Urinary bladder (tissue), 4 donors: Measurements from ENCODE around the gene OR2J1. TPM values are rescaled to one million over a fixed set of nuclear protein-coding genes. Genes with fewer than 3 reads are reported as not detected.
"Not testable (repeated sequence)": the region's sequence is repeated elsewhere in the genome, so short reads cannot be mapped to it uniquely, and the experiment has no call there.

ENCODE experiments used
- DNase-seq: peaks from one replicate; pipeline ENCODE4 v3.0.0-alpha.2; 2015; ENCODE audit errors: extremely low spot score
- H3K27ac ChIP-seq: one replicate; pipeline ENCODE4 v1.5.1; 2013; ENCODE audit warnings: low read depth, mild to moderate bottlenecking, moderate library complexity
- H3K36me3 ChIP-seq: one replicate; pipeline ENCODE4 v1.6.1; 2013; ENCODE audit warnings: mild to moderate bottlenecking, moderate library complexity; ENCODE audit not compliant: insufficient read depth
- H3K4me1 ChIP-seq: one replicate; pipeline ENCODE4 v1.6.1; 2013; ENCODE audit warnings: mild to moderate bottlenecking, moderate library complexity; ENCODE audit not compliant: insufficient read depth
- H3K4me3 ChIP-seq: one replicate; pipeline ENCODE4 v1.5.1; 2013; ENCODE audit warnings: low read depth, low read length
- WGBS: extraction: QIAGEN DNeasy Blood & Tissue Kit; methylation state at CpG from one replicate; pipeline ENCODE4 v1.1.7; 2013; 5-methylcytosine and 5-hydroxymethylcytosine counted together
- polyA plus RNA-seq: library from polyadenylated mRNA; stranded (reverse); fragments of 200-250 nt; gene quantifications from one replicate; pipeline ENCODE4 v1.2.3, GENCODE V29; 2013
- total RNA-seq: library from RNA; depleted of rRNA; stranded (reverse); fragments of >200 nt; gene quantifications from one replicate; pipeline ENCODE4 v1.2.3, GENCODE V29; 2014
- donor health status: healthy with polysubstance abuse.
- donor health status: healthy.

OR2J1 gene
- not detected for total RNA-seq
- not detected for polyA plus RNA-seq

DNA sequence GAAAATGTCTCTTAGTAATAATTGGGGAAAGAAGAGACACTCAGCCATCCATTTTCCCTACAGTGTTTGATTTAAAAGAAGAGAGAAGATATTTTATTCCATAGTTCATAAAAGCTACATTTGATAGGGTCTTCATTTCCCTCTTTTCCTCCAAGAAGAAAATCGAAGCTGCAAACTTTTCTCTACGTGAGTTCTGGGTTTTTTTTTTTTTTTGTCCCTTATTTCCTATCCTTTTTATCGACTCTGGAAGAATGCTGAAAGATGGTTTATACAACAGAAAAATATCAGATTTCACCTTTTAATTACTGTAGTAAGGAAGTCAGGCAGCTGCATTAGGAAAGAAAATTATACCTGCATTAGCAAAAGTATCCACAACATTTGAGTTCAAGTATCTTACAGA is at the start of gene OR2J1:
OR2J1 (plus strand) TSS at position 301 of the 400 bp plus-strand sequence. CDS start 1,453 bp downstream, outside the sequence.
- Histone ChIP-seq H3K4me1 (no peaks in the 10 kb centered on the region), H3K27ac (no peak within 1 kb of the TSS), H3K4me3 (no peak within 1 kb of the TSS), H3K36me3 (no peaks in the 10 kb centered on the region)
- no peak for DNase-seq
- WGBS = 64% methylated on average over 3 of the region's 3 CpGs

DNA sequence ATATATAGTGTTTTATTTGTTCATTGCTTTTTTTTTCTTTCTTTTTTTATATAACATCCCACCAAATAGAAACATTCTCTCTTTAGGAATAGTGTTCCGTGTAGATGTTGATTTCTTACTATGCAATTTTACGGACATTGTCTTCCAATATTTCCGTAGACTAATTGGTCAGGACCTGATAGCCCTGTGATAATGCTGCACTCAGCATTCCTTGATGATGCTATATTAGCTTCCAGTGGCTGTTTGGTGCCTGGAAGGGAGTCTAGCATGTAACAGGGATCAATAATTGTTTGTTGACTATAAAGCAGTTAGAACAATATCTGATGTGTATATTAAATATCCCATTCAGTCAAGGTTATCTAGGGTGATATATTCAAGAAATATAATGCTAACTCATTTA is 47.6 kb upstream of the OR2J1 start:
- DNase-seq = no peak
- WGBS = 85% methylated on average over 3 of the region's 3 CpGs
- Histone ChIP-seq H3K36me3 (no peaks in the 10 kb centered on the region), H3K4me1 (no peaks in the 10 kb centered on the region), H3K4me3 (no peak overlapping the region), H3K27ac (no peak overlapping the region)

DNA sequence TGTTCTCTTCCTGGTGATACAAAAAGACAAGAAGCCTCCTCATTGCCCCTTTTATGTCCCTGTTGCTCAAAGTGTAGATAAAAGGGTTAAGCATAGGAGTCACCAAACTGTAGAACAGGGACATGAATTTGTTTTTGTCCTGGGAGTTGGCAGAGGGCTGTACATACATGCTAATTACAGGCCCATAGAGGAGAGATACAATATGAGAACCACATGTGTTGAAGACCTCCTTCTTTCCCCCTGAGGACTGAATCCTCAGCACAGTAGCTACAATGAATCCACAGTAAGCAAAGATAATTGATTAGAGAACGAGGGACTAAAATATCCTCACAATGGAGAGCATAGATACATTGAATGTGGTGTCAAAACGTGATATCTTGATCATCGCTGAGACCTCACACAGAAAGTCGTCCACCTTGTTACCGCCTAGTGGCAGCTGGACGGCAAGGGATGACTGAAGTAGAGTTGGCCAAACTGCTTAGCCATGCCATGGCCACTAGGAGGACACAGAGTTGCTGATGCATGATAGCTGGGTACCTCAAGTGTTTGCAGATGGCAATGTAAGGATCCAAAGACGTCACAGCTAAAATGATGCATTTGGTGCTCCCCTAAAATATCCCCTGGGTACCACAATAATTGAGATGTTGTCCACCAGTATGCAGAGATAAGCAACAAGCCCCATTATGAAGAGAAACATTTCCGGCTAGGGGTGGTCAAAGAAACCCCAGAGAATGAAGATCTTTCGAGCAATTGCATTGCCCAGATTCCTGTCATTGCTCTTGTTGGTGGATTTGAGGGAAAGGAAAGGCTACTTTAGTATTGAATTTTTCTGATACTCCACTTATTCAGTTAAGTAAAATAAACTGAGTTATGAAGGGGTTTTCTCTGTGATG is 27.2 kb upstream of the OR2J1 start:
- H3K36me3 ChIP-seq = no peaks in the 10 kb centered on the region
- no peak overlapping the region for H3K4me3 ChIP-seq
- WGBS = 36% methylated on average over 9 of the region's 9 CpGs
- DNase-seq = no peak
- H3K27ac ChIP-seq = no peak overlapping the region
- H3K4me1 ChIP-seq = no peaks in the 10 kb centered on the region

DNA sequence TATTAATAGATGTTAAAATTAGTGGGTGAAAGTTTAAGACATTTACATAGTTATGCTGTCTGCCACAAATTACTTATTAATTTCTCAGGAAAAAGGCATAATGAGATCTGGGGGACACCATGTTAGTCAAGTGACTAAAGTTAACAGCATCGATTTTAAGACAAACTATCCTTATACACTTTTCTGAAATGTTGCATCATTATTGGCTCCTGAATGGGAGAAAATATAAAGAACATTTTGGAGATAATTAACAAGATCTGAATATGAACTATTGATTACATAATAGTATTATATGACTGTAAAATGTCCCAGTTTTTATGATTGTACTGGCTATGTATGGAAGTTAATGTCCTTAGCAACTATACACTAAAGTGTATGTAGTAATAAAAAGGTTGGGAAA is 20.1 kb upstream of the OR2J1 start:
- no peaks in the 10 kb centered on the region for H3K4me1 ChIP-seq
- WGBS = 73% methylated on average over 1 of the region's 1 CpG
- no peaks in the 10 kb centered on the region for H3K36me3 ChIP-seq
- H3K27ac ChIP-seq = no peak overlapping the region
- no peak overlapping the region for H3K4me3 ChIP-seq
- no peak for DNase-seq

DNA sequence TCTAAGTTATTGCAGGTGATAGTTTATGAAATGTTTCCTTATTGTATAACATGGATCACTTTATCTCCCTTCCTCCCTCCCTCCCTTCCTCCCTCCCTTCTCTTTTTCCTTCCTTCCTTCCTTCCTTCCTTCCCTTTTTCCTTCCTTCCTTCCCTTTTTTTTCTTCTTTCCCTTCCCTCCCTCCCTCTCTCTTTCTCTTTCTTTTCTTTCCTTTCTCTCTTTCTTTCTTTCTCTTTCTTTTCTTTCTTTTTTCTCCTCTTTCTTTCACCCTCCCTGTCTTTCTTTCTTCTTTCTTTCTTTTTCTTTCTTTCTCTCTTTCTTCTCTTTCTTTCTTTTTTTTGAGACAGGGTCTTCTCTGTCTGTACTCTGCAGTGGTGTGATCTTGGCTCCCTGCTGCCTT is 18.0 kb upstream of the OR2J1 start:
- no peak for DNase-seq
- Histone ChIP-seq H3K4me3 (no peak overlapping the region), H3K36me3 (no peaks in the 10 kb centered on the region), H3K27ac (no peak overlapping the region), H3K4me1 (no peaks in the 10 kb centered on the region)

DNA sequence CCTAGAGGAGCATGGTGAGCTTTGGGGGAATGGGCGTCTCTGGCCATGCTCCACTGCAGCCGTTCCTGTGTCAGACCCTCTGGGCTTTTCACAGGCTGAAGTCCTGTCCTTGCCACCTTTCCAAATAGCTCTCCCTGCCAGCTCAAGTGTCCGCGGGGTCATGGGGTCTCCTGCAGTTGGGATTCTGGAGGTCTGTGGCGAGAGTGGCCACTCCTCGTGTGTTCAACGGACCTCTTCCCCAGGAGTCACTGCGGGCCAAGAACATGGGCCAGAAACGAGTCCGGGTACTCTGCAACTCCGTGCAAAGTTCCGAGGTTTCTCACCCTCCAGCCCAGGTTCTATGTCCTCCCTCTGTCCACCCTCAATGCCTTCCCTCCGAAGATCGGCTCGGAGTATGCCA is 16.8 kb upstream of the OR2J1 start:
- H3K4me3 ChIP-seq = no peak overlapping the region
- no peaks in the 10 kb centered on the region for H3K36me3 ChIP-seq
- H3K4me1 ChIP-seq = no peaks in the 10 kb centered on the region
- H3K27ac ChIP-seq = no peak overlapping the region
- WGBS = 93% methylated on average over 15 of the region's 15 CpGs
- no peak for DNase-seq

- no peak for DNase-seq
- no peak within 1 kb of the TSS for H3K27ac ChIP-seq
- H3K4me3 ChIP-seq = no peak within 1 kb of the TSS
- WGBS = 78% methylated on average over 1 of the region's 1 CpG
- H3K4me1 ChIP-seq = no peaks in the 10 kb centered on the region
- no peaks in the 10 kb centered on the region for H3K36me3 ChIP-seq
These were observed 12.1 kb upstream of the OR2J1 start, which contains the start of gene OR2B3 for GRCh38 chr6:29087213-29087612. TSS of gene OR2B3 (minus strand) at chr6:29087313. CDS start at chr6:29087248, 65 bp downstream.

DNA sequence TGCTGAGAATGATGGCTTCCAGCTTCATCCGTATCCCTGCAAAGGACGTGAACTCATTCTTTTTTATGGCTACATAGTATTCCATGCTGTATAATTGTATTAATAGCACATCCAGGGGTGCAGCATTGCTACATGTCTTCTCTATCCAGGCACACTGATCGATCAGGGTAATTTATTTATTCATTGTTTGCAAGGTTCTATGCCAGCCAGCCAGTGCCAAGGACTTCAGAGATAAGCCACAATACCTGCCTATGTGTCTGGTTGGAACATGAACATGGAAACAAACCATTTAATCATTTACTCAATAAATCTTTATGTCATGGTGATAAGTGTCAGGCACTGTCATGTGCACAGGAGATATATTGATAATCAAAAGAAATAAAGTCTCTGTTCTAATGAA is 6.3 kb upstream of the OR2J1 start:
- WGBS = 86% methylated on average over 3 of the region's 3 CpGs
- Histone ChIP-seq H3K4me1 (no peaks in the 10 kb centered on the region), H3K4me3 (no peak overlapping the region), H3K27ac (no peak overlapping the region), H3K36me3 (no peaks in the 10 kb centered on the region)
- DNase-seq = no peak

- H3K27ac ChIP-seq = no peak overlapping the region
- 33% methylated on average over 1 of the region's 1 CpG for WGBS
- no peak for DNase-seq
These were observed 1.5 kb upstream of the OR2J1 start for GRCh38 chr6:29097803-29098202.

DNA sequence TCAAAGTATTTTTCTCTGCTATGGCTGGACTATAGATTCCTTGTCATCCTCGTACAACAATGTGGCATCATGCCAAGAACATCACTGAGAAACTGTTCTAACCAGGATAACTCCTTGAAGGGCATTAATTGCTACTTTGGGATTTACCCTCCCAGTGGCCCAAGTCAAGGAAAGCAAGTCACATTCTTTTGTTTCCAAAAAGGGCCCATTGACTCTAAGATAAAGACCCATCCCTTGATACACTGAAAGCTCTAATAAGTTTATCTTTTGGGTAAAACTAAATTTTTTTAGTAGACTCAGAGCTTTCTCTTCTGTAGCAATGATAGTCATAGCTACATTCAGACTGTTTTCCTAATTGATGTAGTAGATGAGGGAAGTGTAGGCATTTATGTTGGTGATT is 8.5 kb downstream of the OR2J1 start, which contains the start of gene OR2J3:
OR2J3 (plus strand) TSS at position 301 of the 400 bp plus-strand sequence. CDS start 3,833 bp downstream, outside the sequence.
- Histone ChIP-seq H3K4me1 (no peaks in the 10 kb centered on the region), H3K36me3 (no peaks in the 10 kb centered on the region), H3K27ac (no peak within 1 kb of the TSS), H3K4me3 (no peak within 1 kb of the TSS)
- 6% methylated on average over 1 of the region's 1 CpG for WGBS
- no peak for DNase-seq

More at GRCh38 chr6:29097803-29098202, 1.5 kb upstream of the OR2J1 start:
- Histone ChIP-seq H3K4me3 (no peak overlapping the region), H3K36me3 (no peaks in the 10 kb centered on the region), H3K4me1 (no peaks in the 10 kb centered on the region)

GRCh38 chr6:29112135-29112534 is 12.8 kb downstream of the OR2J1 start:
- Histone ChIP-seq H3K36me3 (no peaks in the 10 kb centered on the region), H3K27ac (no peak overlapping the region), H3K4me3 (no peak overlapping the region), H3K4me1 (no peaks in the 10 kb centered on the region)
- 79% methylated on average over 7 of the region's 7 CpGs for whole genome bisulfite sequencing
- DNase-seq = no peak

- H3K4me3 ChIP-seq, H3K36me3 ChIP-seq, H3K4me1 ChIP-seq, DNase-seq, H3K27ac ChIP-seq: not testable (repeated sequence)
- 86% methylated on average over 1 of the region's 3 CpGs for WGBS
These were observed 15.7 kb downstream of the OR2J1 start for GRCh38 chr6:29114964-29115363.

- Histone ChIP-seq H3K27ac (no peak overlapping the region), H3K4me1 (no peaks in the 10 kb centered on the region), H3K4me3 (no peak overlapping the region), H3K36me3 (no peaks in the 10 kb centered on the region)
- WGBS = 73% methylated on average over 15 of the region's 15 CpGs
- no peak for DNase-seq
These were observed 30.2 kb downstream of the OR2J1 start for GRCh38 chr6:29129326-29130012.

- no peaks in the 10 kb centered on the region for H3K36me3 ChIP-seq
- H3K27ac ChIP-seq = no peak overlapping the region
- 89% methylated on average over 4 of the region's 4 CpGs for WGBS
- DNase-seq = no peak
- no peaks in the 10 kb centered on the region for H3K4me1 ChIP-seq
- no peak overlapping the region for H3K4me3 ChIP-seq
These were observed 31.4 kb downstream of the OR2J1 start for GRCh38 chr6:29130644-29131043.
